Stimulated activated CD8-positive, alpha-beta memory T cell treated with anti-CD3 and anti-CD28 coated beads, Interleukin-15, amount 100 ng/mL, for 4 hours (primary cell): ENCODE data around the gene KLRC4.
A peak's percentile ranks its signal among the peaks of the same experiment; 100 is the strongest.
"Not testable (repeated sequence)": the region's sequence is repeated elsewhere in the genome, so short reads cannot be mapped to it uniquely, and the experiment has no call there.

ENCODE experiments used
- DNase-seq, 2 donors: peaks; one replicate each; pipeline ENCODE4 v3.0.0-alpha.2; 2020; ENCODE audit warnings: low read depth in 2 of 2

The KLRC4 gene

DNA sequence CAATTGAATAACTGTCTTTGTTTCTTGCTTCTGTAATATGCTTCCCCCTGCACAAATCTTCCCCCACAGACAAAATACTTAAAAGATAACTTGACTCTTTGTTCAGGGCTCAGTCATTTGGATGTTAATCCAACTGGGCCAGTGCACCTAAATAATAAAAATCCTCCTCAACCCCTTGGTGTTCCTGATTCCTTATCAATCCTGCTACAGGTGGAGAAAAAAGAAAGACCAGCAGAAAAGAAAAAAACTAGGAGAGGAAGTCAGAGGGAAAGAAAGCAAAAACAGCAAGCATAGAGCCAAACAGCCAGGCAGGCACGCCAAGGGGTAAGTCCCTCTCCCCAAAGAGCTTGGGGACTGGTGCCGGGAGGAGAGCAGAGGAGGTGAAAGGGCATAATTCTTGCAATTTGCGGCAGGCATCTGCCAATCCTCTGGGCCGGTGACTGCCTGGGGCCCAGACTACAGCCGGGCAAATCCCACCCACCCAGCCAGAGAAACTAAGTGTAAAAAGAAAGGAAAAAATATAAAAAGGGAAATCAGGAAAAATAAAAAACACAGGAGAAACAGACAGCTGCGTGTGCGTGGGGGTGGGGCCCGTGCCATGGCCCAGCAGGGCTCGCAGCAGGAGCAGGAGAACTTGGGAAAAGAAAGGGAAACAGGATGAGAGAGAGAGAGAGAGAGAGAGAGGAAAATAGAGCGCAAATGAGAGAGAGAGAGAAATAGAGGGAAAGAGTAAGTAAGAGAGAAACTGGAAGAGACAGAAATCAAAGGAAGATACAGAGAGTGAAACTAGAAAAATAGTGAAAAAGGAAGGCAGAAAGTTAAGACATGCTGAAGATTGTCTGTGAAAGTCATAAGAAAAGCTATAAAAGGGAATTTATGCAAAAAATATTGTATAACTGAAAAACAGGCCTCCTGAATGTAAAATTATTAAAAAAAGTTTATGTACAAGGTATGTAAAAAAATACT, 41.1 kb downstream of the KLRC4 start:
- DNase-seq, result no peak

DNA sequence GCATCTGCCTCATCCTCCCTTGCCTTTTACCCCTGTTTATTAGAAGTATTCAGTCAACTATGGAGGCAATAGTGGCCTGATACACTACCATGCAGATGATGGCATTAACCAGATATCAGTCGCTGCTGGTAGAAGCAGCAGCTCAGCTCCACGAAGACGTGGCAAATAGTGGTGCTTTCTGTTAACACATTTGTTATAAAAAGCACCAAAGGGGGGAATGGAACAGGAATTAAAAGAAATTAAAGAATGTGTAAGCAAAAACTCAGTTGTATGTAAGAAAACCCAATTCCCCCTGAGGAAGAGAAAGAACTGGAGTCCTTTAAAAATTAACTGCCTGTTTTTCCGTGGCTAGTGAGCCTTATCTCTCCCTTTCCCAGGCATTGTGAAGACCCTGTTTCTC, 41.8 kb downstream of the KLRC4 start:
- not testable (repeated sequence) for DNase-seq

GRCh38 chr12:10366875-10367274, 42.7 kb downstream of the KLRC4 start:
- DNase-seq, result no peak

- DNase-seq, result no peak
These were observed 43.7 kb downstream of the KLRC4 start for GRCh38 chr12:10365696-10366405.

DNA sequence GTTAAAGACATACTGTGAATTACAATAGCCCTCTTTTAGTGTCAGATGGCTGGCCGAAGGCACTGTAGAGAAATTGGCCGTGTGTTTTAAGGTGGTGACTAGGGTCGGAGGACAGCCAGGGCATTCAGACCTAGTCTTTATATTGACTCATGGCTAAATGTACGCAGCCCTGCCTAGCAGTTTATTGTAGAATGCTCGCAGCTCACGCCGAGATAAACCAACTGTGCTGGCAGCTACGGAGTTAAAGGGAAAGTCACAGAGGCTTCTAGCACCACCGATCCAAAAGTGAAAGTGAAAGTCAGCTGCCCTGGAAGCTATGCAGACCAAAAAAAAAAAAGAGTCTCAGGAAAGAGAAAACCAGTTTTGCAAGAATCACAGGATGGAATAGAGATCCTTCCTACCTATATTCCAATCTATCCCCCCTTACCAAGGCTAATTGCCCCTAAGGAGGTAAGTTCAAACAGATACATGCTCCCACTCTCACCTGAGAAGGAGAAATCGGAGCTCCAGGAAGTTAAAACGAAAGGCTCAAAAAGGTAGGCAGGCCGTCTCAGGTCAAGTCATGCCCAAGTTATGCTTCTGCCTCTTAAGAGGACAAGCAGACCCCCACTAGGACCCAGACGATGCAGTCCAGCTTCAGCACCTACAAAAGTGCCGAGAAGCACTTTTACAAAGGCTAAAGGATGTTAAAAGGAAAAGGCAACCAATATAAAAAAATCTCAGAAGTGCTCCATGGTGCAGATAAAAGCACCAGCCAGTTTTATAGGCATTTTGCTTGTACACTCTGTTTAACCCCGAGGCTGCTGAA, 44.5 kb downstream of the KLRC4 start:
- DNase-seq, result peak in 1 of 2 donors; percentile 54

DNA sequence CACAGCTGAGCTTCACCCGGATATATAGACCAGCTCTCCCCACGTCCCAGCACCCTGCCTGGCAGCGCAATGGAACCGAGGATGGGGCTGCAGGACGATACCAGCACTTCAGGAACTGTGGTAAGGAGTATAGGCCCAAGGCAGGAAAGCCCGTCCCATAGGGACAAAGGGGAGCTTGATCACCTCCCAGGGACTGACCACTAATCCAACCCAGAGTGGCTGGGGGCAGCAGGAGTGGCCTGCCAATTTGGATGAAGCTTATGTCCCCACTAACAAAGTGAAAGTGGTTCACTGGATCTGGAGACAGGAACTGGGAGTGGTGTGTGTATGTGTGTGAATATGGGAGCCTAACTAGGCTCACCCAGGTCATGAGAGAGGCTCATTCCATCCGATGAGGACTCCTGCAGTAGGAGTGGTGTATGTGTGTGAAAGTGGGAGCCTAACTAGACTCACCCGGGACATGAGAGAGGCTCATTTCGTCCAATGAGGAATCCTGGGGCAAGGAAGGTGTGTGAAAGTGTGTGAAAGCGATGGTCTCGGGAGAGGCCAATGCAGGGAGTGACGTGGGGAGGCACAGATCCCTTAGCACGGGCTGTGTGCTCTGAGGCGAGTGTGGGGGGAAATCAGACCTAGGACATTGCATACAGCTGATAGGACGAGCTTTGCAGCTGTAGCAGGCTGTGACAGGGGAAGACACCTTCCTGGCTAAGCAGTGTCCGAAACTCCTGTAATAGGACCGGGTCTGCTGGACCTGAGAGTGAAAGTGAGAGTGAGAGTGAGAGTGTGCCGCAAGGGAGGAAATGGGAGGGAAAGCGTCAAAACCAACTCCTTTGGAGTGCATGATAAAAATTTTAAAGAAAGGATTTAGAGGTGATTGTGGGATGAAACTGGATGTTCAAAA, 45.4 kb downstream of the KLRC4 start:
- no peak for DNase-seq

GRCh38 chr12:10363658-10363913, 46.0 kb downstream of the KLRC4 start:
- no peak for DNase-seq

- DNase-seq, result no peak
These were observed 46.5 kb downstream of the KLRC4 start for GRCh38 chr12:10362828-10363657.

DNA sequence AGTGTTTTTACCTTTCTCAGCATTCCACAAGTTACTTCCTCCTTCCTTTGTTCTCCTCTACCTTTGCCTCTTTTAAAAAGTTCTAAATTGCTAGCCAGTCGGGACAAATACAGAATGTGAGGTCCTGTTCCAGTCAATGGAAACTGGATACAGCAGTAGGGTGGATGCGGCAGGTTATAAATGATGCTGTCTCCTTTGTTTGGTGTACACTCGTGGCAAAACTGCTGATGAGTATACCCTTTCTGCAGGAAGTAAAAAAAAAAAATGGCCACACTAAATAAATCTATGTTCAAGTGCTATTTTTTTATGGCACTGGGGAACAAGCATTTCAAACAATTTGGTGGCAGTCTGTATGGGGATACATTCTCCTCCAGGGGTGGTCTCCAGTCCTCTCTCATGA, 47.2 kb downstream of the KLRC4 start:
- DNase-seq, result no peak

DNA sequence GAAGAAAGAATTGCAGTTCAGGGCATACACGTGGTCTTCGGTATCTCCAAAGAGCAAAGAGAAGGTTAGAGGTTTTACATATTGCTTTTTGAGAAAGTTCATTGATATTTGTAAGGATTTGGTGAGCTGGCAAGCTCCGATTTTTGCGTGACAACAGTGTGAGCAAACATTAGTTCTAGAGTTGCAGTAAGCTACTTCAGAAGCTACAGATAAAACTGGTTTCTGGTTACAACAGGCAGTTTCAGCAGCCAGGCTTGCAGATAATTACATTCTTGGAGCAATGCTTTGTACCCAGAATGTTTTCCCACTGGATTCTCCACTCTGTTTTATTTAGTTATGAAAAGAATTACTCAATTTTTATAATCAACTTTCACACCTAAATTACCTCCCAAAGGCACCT, 47.9 kb downstream of the KLRC4 start:
- DNase-seq, result no peak

DNA sequence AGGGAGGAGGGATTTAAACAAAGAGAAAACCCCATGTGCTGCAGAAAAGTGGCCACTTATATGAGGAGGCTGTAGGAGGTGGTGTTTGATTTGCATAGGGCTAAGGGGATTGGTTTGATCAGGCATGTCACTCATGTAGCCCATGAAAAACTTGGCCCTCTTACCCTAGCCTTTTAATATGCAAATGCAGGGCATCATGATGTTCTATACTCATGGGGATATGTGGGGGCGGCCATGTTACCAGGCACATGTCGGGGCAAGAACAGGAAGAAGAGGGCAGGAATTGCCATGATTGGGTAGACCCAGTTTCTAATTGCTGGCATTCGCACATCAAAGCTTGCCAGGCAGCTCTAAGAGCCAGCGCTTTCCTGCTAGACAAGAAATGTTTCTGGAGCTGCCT, 48.5 kb downstream of the KLRC4 start:
- no peak for DNase-seq

DNA sequence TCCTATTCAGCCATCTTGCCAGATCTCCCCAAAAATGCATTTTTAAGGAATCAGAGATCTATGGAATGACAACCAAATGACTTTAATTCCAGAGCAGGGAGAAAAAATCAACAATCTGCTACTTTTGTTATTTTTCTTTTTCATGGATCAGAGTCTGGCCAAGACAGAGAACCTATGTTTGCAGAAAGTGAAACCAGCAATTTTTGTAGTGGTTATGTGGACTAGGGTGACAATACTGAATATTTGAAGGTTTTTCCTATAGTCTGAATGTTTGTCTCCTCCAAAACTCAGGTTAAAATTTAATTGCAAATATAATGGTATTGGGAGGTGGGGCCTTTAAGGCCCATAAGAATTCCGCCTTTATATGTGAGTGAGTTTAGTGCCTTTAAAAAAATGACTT, 50.6 kb downstream of the KLRC4 start:
- no peak for DNase-seq

GRCh38 chr12:10358131-10358530, 51.4 kb downstream of the KLRC4 start:
- no peak for DNase-seq
